HG03565 (cell line): ENCODE data around the gene RASGRP4.
"Not testable (repeated sequence)": the region's sequence is repeated elsewhere in the genome, so short reads cannot be mapped to it uniquely, and the experiment has no call there.

ENCODE experiments used
- ATAC-seq: cut with Tn5 transposase; IDR thresholded peaks from one replicate; pipeline ENCODE4 v1.9.1; 2021; ENCODE audit warnings: mild to moderate bottlenecking, moderate library complexity; ENCODE audit not compliant: unreplicated experiment

The RASGRP4 gene

GRCh38 chr19:38448225-38448624 lies 22.2 kb upstream of the RASGRP4 start:
- no peak for ATAC-seq

- ATAC-seq = no peak
Measured at GRCh38 chr19:38445362-38445761, 19.3 kb upstream of the RASGRP4 start.

- ATAC-seq = no peak
Measured at GRCh38 chr19:38444026-38444425, 18.0 kb upstream of the RASGRP4 start.

- ATAC-seq = no peak
Measured at GRCh38 chr19:38443458-38443999, 17.5 kb upstream of the RASGRP4 start.

- ATAC-seq = no peak
Measured at GRCh38 chr19:38442736-38443135, 16.7 kb upstream of the RASGRP4 start.

- no peak for ATAC-seq
Measured at GRCh38 chr19:38441657-38442348, 15.8 kb upstream of the RASGRP4 start.

- no peak for ATAC-seq
Measured at GRCh38 chr19:38440592-38440991, 14.6 kb upstream of the RASGRP4 start.

- no peak for ATAC-seq
Measured at GRCh38 chr19:38437917-38438316, 11.9 kb upstream of the RASGRP4 start.

GRCh38 chr19:38437295-38437694 lies 11.3 kb upstream of the RASGRP4 start:
- no peak for ATAC-seq

- ATAC-seq = no peak
Measured at GRCh38 chr19:38434549-38435051, 8.6 kb upstream of the RASGRP4 start.

GRCh38 chr19:38433268-38433733 lies 7.3 kb upstream of the RASGRP4 start, which contains the start of gene RYR1:
TSS of gene RYR1 (plus strand) at chr19:38433691. CDS start at chr19:38433830, 139 bp downstream.
- ATAC-seq = no peak

GRCh38 chr19:38430931-38431330 lies 4.9 kb upstream of the RASGRP4 start:
- ATAC-seq = no peak

- ATAC-seq = no peak
Measured at GRCh38 chr19:38429811-38430156, 3.8 kb upstream of the RASGRP4 start.

GRCh38 chr19:38429055-38429810 lies 3.2 kb upstream of the RASGRP4 start:
- ATAC-seq = no peak

- not testable (repeated sequence) for ATAC-seq
Measured at GRCh38 chr19:38427035-38427677, 1.1 kb upstream of the RASGRP4 start.

- no peak for ATAC-seq
Measured at GRCh38 chr19:38425222-38425809, 703 bp downstream of the RASGRP4 start.

- ATAC-seq = no peak
Measured at GRCh38 chr19:38424272-38424671, 1.7 kb downstream of the RASGRP4 start.

GRCh38 chr19:38422438-38422837 lies 3.6 kb downstream of the RASGRP4 start:
- no peak for ATAC-seq

GRCh38 chr19:38421856-38422255 lies 4.2 kb downstream of the RASGRP4 start:
- no peak for ATAC-seq

- ATAC-seq = no peak
Measured at GRCh38 chr19:38420935-38421334, 5.1 kb downstream of the RASGRP4 start.
